Measurements from ENCODE around the gene PLPPR3. TPM values are rescaled to one million over a fixed set of nuclear protein-coding genes. Genes with fewer than 3 reads are reported as not detected.
"Not testable (repeated sequence)": the region's sequence is repeated elsewhere in the genome, so short reads cannot be mapped to it uniquely, and the experiment has no call there.

The PLPPR3 gene
- polyA plus RNA-seq, 1 donor = 5.2 TPM

DNA sequence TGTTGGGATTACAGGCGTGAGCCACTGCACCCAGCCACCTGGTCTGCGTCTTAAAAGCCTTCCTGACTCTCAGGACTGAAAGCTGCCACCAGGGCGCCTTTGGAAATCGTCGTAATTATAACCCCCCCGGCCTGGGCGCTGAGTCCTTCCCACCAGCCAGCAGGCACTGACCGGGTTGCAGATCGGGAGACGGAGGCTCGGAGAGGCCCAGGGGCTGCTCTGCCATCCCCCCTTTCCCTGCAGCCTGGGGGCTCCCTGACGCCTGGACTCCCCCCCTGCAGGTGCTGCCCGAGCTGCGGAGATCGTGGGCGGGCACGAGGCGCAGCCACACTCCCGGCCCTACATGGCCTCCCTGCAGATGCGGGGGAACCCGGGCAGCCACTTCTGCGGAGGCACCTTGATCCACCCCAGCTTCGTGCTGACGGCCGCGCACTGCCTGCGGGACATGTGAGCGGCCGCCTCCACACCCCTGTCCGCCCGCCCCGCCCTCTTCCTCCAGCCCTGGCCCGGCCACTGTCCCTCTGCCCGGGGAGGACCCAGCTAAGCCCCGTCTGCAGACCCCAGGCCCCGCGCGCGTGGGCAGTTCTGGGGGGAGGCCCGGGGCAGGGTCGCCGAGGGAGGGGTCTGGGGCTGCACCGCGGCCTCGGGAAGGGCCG, 21.6 kb upstream of the PLPPR3 start:
- WGBS (ENCODE audit: insufficient coverage, low lambda C conversion rate) = no CpG with 5 or more reads among the region's 46 CpGs

DNA sequence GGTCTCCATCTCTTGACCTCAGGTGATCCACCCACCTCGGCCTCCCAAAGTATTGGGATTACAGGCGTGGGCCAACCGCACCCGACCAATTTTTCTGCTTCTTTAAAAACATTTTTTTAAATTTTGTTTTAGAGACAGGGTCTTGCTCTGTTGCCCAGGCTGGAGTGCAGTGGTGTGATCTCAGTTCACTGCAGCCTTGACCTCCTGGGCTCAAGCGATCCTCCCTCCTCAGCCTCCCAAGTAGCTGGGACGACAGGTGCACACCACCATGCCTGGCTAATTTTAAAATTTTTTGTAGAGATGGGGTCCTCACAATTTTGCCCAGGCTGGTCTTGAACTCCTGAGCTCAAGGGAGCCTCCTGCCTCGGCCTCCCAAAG, 21.0 kb upstream of the PLPPR3 start:
- not testable (repeated sequence) for DNase-seq; H3K4me1 ChIP-seq (ENCODE audit: control insufficient read depth, insufficient read depth, low read length); H3K36me3 ChIP-seq (ENCODE audit: control insufficient read depth, insufficient read depth, low read length); H3K4me3 ChIP-seq (ENCODE audit: low read length); H3K27ac ChIP-seq (ENCODE audit: low read length); H3K9me3 ChIP-seq (ENCODE audit: control insufficient read depth, low read depth, low read length)
- H3K27me3 ChIP-seq (ENCODE audit: control insufficient read depth, insufficient read depth, low read length) = peaks cover 52% of the 10 kb centered on the region
- no CpG with 5 or more reads among the region's 7 CpGs for WGBS (ENCODE audit: insufficient coverage, low lambda C conversion rate)

More for the DNA sequence above, 21.6 kb upstream of the PLPPR3 start:
- H3K4me1 ChIP-seq (ENCODE audit: control insufficient read depth, insufficient read depth, low read length) = peaks cover 5% of the 10 kb centered on the region
- DNase-seq = peak in 1 of 2 donors; percentile 15
- H3K36me3 ChIP-seq (ENCODE audit: control insufficient read depth, insufficient read depth, low read length) = no peaks in the 10 kb centered on the region
- H3K27me3 ChIP-seq (ENCODE audit: control insufficient read depth, insufficient read depth, low read length) = peaks cover 57% of the 10 kb centered on the region
- peaks cover 11% of the 10 kb centered on the region for H3K9me3 ChIP-seq (ENCODE audit: control insufficient read depth, low read depth, low read length)
- H3K4me3 ChIP-seq (ENCODE audit: low read length) = no peak overlapping the region
- no peak overlapping the region for H3K27ac ChIP-seq (ENCODE audit: low read length)

DNA sequence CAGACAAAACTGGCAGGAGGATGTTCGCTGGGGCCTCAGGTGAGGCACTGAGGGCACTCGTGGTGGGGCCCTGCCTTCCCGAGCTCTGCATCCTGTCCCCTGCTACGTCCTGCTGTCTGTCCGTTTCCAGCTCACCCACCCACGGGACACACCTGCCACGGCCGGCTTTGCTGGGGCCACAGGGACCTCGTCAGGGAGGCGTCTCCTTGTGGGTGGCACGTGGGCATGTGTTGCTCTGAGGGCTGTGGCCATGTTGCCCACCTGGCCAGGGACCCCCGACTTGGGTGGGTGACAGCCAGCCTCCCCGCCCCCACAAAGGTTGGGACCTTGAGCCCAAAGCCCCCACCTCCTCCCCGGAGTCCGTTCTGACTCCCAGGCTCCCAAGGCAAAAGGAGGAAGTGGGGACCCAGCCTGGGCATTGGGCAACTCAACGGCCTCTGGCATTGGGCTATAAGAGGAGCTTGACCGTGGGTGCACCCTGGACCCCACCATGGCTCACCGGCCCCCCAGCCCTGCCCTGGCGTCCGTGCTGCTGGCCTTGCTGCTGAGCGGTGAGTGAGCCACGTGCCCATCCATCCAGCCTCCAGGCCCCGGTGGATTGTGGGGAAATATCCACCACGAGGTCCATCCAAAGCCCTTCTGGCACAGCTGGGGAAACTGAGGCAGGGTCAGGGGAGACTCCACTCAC, 18.9 kb upstream of the PLPPR3 start, which contains the start of gene PRTN3:
Gene PRTN3, plus strand, starts transcription at position 481 of the 688 bp plus-strand sequence. Its CDS starts 10 bp downstream, at position 491.
- peaks cover 47% of the 10 kb centered on the region for H3K27me3 ChIP-seq (ENCODE audit: control insufficient read depth, insufficient read depth, low read length)
- H3K4me1 ChIP-seq (ENCODE audit: control insufficient read depth, insufficient read depth, low read length) = peaks cover 5% of the 10 kb centered on the region
- WGBS (ENCODE audit: insufficient coverage, low lambda C conversion rate) = no CpG with 5 or more reads among the region's 24 CpGs
- no peak within 1 kb of the TSS for H3K27ac ChIP-seq (ENCODE audit: low read length)
- peaks cover 12% of the 10 kb centered on the region for H3K9me3 ChIP-seq (ENCODE audit: control insufficient read depth, low read depth, low read length)
- DNase-seq = no peak
- H3K4me3 ChIP-seq (ENCODE audit: low read length) = no peak within 1 kb of the TSS
- H3K36me3 ChIP-seq (ENCODE audit: control insufficient read depth, insufficient read depth, low read length) = no peaks in the 10 kb centered on the region

DNA sequence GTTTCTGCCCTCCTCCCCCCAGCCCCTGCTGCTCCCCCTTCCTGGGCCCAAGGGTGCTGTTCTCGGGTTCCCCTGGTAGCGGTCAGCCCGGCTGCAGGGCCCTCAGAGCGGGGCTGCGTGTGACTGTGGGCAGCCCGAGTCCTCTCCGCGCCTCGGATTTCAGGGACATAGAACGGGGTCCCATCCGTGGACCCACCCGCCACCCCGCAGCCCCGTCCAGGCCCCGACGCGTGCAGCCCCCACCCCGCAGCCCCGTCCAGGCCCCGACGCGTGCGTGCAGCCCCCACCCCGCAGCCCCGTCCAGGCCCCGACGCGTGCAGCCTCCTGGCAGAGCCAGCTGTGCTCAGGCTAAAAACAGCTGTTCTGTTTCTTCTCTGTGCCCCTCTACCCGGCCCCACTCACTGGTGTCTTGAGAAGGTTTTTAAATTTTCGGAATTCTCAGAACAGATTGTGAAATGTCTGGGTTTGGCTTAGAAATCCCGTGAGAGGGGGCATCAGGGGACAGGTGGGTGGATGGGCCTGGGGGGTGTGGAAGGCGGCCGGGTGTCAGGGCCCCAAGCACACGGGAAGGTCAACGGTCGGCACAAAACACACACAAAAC, 13.6 kb upstream of the PLPPR3 start:
- Histone ChIP-seq H3K36me3 (ENCODE audit: control insufficient read depth, insufficient read depth, low read length) (no peaks in the 10 kb centered on the region), H3K4me1 (ENCODE audit: control insufficient read depth, insufficient read depth, low read length) (no peaks in the 10 kb centered on the region), H3K27me3 (ENCODE audit: control insufficient read depth, insufficient read depth, low read length) (peaks cover 45% of the 10 kb centered on the region), H3K4me3 (ENCODE audit: low read length) (no peak overlapping the region), H3K27ac (ENCODE audit: low read length) (no peak overlapping the region), H3K9me3 (ENCODE audit: control insufficient read depth, low read depth, low read length) (peaks cover 7% of the 10 kb centered on the region)
- no peak for DNase-seq
- no CpG with 5 or more reads among the region's 36 CpGs for WGBS (ENCODE audit: insufficient coverage, low lambda C conversion rate)

DNA sequence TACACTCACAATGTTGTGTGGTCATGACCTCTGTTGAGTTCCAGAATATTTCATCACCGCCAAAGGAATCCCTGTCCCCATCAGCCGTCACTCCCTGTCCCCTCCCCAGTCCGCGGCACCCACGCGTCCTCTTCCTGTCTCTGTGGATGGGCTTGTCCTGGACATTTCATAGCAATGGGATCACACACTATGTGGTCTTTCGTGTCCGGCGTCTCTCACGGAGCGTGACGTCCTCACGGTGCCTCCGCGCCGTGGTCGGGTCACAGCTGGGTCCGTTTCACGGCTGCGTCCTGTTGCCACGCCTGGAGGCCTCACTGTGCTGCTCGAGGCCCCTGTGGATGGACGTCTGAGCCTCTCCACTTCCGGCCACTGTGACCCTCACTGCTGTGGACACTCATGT, 12.5 kb upstream of the PLPPR3 start:
- DNase-seq = no peak
- Histone ChIP-seq H3K4me1 (ENCODE audit: control insufficient read depth, insufficient read depth, low read length) (no peaks in the 10 kb centered on the region), H3K27me3 (ENCODE audit: control insufficient read depth, insufficient read depth, low read length) (peaks cover 48% of the 10 kb centered on the region), H3K4me3 (ENCODE audit: low read length) (no peak overlapping the region), H3K36me3 (ENCODE audit: control insufficient read depth, insufficient read depth, low read length) (no peaks in the 10 kb centered on the region), H3K9me3 (ENCODE audit: control insufficient read depth, low read depth, low read length) (peaks cover 7% of the 10 kb centered on the region), H3K27ac (ENCODE audit: low read length) (no peak overlapping the region)
- no CpG with 5 or more reads among the region's 24 CpGs for WGBS (ENCODE audit: insufficient coverage, low lambda C conversion rate)

DNA sequence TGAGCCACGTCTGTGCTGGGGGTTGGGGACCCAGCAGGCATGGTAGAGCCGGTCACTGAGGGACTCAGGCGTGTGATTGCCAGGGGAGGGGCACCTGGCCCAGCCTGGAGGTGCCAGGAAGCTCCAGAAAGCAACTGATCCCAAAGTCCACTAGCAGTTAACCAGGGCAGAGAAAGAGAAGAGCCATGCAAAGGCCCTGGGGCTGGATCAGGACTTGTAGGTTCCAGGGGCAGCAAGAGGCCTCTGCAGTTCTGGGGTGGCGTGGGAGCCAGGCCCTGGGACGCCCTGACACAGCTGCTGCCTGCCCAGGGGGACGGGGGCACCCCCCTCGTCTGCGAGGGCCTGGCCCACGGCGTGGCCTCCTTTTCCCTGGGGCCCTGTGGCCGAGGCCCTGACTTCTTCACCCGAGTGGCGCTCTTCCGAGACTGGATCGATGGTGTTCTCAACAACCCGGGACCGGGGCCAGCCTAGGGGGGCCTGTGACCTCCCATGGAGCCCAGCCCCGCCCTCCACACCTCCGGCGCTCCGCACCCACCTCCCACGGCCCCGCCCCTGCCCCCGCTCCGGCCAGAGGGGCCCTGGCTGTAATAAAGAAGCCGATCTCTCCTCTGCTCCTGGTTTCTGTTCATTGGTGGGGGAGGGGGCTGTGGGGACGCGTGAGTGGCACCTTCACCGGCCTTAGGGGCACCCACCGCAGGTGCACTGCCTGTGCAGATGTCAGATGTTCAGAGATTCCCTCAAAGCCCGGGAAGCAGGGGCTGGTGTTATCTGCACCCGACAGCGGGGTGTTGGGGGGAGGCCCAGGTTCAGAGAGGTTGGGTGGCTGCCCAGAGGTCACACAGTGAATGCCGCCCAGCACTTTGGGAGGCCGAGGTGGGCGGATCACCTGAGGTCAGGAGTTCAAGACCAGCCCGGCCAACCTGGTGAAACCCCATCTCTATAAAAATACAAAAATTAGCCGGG, 9.9 kb upstream of the PLPPR3 start:
- H3K36me3 ChIP-seq (ENCODE audit: control insufficient read depth, insufficient read depth, low read length) = no peaks in the 10 kb centered on the region
- H3K9me3 ChIP-seq (ENCODE audit: control insufficient read depth, low read depth, low read length) = peaks cover 7% of the 10 kb centered on the region
- WGBS (ENCODE audit: insufficient coverage, low lambda C conversion rate) = no CpG with 5 or more reads among the region's 38 CpGs
- no peak overlapping the region for H3K4me3 ChIP-seq (ENCODE audit: low read length)
- peaks cover 38% of the 10 kb centered on the region for H3K27me3 ChIP-seq (ENCODE audit: control insufficient read depth, insufficient read depth, low read length)
- DNase-seq = no peak
- no peak overlapping the region for H3K27ac ChIP-seq (ENCODE audit: low read length)
- no peaks in the 10 kb centered on the region for H3K4me1 ChIP-seq (ENCODE audit: control insufficient read depth, insufficient read depth, low read length)

DNA sequence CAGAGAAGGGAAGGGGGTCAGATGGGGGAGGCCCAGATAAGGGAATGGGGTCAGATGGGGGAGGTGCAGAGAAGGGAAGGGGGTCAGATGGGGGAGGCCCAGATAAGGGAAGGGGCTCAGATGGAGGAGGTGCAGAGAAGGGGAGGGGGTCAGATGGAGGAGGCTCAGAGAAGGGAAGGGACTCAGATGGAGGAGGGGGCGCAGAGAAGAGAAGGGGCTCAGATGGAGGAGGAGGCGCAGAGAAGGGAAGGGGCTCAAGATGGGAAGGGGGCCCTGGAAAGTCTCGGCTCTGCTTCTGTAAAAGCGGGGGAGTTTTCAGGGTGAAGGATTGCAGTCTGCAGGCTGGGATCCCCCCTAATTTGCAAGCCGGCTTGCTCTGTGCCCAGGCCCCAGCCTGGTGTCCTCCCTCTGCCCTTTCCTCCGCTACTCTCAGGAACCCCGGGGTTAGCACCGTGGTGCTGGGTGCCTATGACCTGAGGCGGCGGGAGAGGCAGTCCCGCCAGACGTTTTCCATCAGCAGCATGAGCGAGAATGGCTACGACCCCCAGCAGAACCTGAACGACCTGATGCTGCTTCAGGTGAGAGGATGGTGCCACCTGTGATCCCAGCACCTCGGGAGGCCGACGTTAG, 7.5 kb upstream of the PLPPR3 start:
- WGBS (ENCODE audit: insufficient coverage, low lambda C conversion rate) = 47% methylated on average over 2 of the region's 18 CpGs
- H3K4me3 ChIP-seq (ENCODE audit: low read length) = no peak overlapping the region
- H3K27ac ChIP-seq (ENCODE audit: low read length) = no peak overlapping the region
- H3K27me3 ChIP-seq (ENCODE audit: control insufficient read depth, insufficient read depth, low read length) = peaks cover 24% of the 10 kb centered on the region
- no peak for DNase-seq
- H3K36me3 ChIP-seq (ENCODE audit: control insufficient read depth, insufficient read depth, low read length) = no peaks in the 10 kb centered on the region
- H3K9me3 ChIP-seq (ENCODE audit: control insufficient read depth, low read depth, low read length) = peaks cover 3% of the 10 kb centered on the region
- H3K4me1 ChIP-seq (ENCODE audit: control insufficient read depth, insufficient read depth, low read length) = no peaks in the 10 kb centered on the region

DNA sequence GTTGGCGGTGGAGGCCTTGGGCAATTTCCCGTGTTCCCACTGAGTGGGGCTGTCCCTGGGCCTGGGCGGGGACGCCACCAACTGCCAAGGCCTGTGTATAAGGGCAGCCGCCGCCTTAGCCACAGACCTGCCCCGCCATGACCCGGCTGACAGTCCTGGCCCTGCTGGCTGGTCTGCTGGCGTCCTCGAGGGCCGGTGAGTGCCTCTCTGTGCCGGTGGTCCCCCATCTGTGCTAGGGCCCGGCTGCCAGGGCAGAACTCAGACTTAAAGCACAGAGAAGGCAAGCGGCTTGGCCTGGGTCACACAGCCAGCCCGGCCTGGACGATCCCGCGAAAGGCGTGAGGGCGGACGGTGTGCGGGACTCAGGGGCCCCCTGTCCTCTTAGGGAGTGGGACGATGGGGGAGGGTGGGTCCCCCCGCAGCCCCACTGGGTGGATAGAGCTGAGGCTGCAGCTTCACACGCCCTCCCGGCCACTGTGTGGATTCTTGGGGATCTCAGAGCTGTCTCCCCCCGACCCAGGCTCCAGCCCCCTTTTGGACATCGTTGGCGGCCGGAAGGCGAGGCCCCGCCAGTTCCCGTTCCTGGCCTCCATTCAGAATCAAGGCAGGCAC, 6.1 kb upstream of the PLPPR3 start, which contains the start of gene AZU1:
Gene AZU1, plus strand, starts transcription at position 128 of the 612 bp plus-strand sequence. Its CDS starts 10 bp downstream, at position 138.
- no CpG with 5 or more reads among the region's 33 CpGs for WGBS (ENCODE audit: insufficient coverage, low lambda C conversion rate)
- peaks cover 33% of the 10 kb centered on the region for H3K27me3 ChIP-seq (ENCODE audit: control insufficient read depth, insufficient read depth, low read length)
- H3K9me3 ChIP-seq (ENCODE audit: control insufficient read depth, low read depth, low read length) = peaks cover 3% of the 10 kb centered on the region
- H3K4me1 ChIP-seq (ENCODE audit: control insufficient read depth, insufficient read depth, low read length) = no peaks in the 10 kb centered on the region
- DNase-seq = no peak
- H3K27ac ChIP-seq (ENCODE audit: low read length) = no peak within 1 kb of the TSS
- no peaks in the 10 kb centered on the region for H3K36me3 ChIP-seq (ENCODE audit: control insufficient read depth, insufficient read depth, low read length)
- no peak within 1 kb of the TSS for H3K4me3 ChIP-seq (ENCODE audit: low read length)

DNA sequence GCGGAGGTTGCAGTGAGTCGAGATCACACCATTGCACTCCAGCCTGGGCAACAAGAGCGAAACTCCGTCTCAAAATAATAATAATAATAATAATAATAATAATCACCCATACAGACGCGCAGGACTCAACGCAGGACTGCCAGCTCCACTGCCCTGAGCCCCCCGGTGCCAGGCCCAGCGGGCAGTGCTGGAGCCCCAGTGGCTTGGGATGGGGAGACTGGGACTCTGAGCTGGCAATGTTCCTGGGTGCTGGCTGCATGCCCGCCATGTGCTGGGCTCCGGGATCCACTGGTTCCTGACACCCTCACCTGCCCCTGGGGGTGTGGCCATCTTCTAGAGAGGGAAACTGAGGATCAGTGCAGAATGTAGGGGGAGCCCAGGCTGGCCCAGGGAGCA, 5.6 kb upstream of the PLPPR3 start:
- Histone ChIP-seq H3K9me3 (ENCODE audit: control insufficient read depth, low read depth, low read length) (peaks cover 3% of the 10 kb centered on the region), H3K4me1 (ENCODE audit: control insufficient read depth, insufficient read depth, low read length) (no peaks in the 10 kb centered on the region), H3K27me3 (ENCODE audit: control insufficient read depth, insufficient read depth, low read length) (peaks cover 36% of the 10 kb centered on the region), H3K36me3 (ENCODE audit: control insufficient read depth, insufficient read depth, low read length) (no peaks in the 10 kb centered on the region), H3K27ac (ENCODE audit: low read length) (no peak overlapping the region), H3K4me3 (ENCODE audit: low read length) (no peak overlapping the region)
- no peak for DNase-seq
- no CpG with 5 or more reads among the region's 11 CpGs for WGBS (ENCODE audit: insufficient coverage, low lambda C conversion rate)

Measured in large intestine (tissue), 3 donors.